Skeletal muscle cell (primary cell): ENCODE measurements around the gene DPF1.
A peak's percentile ranks its signal among the peaks of the same experiment; 100 is the strongest.

Experiments used
- DNase-seq: peaks from one replicate; pipeline ENCODE4 v3.0.0-alpha.2; 2010; ENCODE audit warnings: low read depth
- H3K4me3 ChIP-seq: 2 replicates; pipeline ENCODE4 v1.5.1; 2011; ENCODE audit warnings: low read depth, mild to moderate bottlenecking, control low read depth, low read length, moderate library complexity

The DPF1 gene

GRCh38 chr19:38204728-38205127 lies 19.3 kb downstream of the DPF1 start:
- H3K4me3 ChIP-seq: no peak overlapping the region
- no peak for DNase-seq

- H3K4me3 ChIP-seq: no peak overlapping the region
- DNase-seq: no peak
These were observed 19.9 kb downstream of the DPF1 start for GRCh38 chr19:38204096-38204495.

GRCh38 chr19:38203197-38203596 lies 20.8 kb downstream of the DPF1 start:
- H3K4me3 ChIP-seq: no peak overlapping the region
- no peak for DNase-seq

- no peak for DNase-seq
- H3K4me3 ChIP-seq: no peak overlapping the region
These were observed 21.5 kb downstream of the DPF1 start for GRCh38 chr19:38202504-38202903.

- no peak overlapping the region for H3K4me3 ChIP-seq
- no peak for DNase-seq
These were observed 22.3 kb downstream of the DPF1 start for GRCh38 chr19:38201731-38202130.

GRCh38 chr19:38199340-38199739 lies 24.7 kb downstream of the DPF1 start:
- H3K4me3 ChIP-seq: no peak overlapping the region
- DNase-seq: no peak

- no peak overlapping the region for H3K4me3 ChIP-seq
- DNase-seq: no peak
These were observed 25.9 kb downstream of the DPF1 start for GRCh38 chr19:38197937-38198704.

GRCh38 chr19:38196948-38197656 lies 26.9 kb downstream of the DPF1 start:
- no peak for DNase-seq
- H3K4me3 ChIP-seq: no peak overlapping the region

GRCh38 chr19:38196245-38196837 lies 27.7 kb downstream of the DPF1 start:
- DNase-seq: no peak
- H3K4me3 ChIP-seq: no peak overlapping the region

- H3K4me3 ChIP-seq: no peak overlapping the region
- no peak for DNase-seq
These were observed 28.8 kb downstream of the DPF1 start for GRCh38 chr19:38195237-38195636.

GRCh38 chr19:38194061-38194701 lies 29.8 kb downstream of the DPF1 start:
- DNase-seq: no peak
- no peak overlapping the region for H3K4me3 ChIP-seq

- DNase-seq: no peak
- no peak overlapping the region for H3K4me3 ChIP-seq
These were observed 30.6 kb downstream of the DPF1 start for GRCh38 chr19:38193445-38193844.

GRCh38 chr19:38191747-38192146 lies 32.3 kb downstream of the DPF1 start:
- DNase-seq: no peak
- no peak overlapping the region for H3K4me3 ChIP-seq

- H3K4me3 ChIP-seq: no peak overlapping the region
- no peak for DNase-seq
These were observed 33.2 kb downstream of the DPF1 start for GRCh38 chr19:38190793-38191192.

GRCh38 chr19:38190061-38190460 lies 34.0 kb downstream of the DPF1 start:
- DNase-seq: no peak
- no peak overlapping the region for H3K4me3 ChIP-seq

- no peak for DNase-seq
- no peak overlapping the region for H3K4me3 ChIP-seq
These were observed 38.5 kb downstream of the DPF1 start for GRCh38 chr19:38185562-38185961.

GRCh38 chr19:38184815-38185214 lies 39.2 kb downstream of the DPF1 start:
- no peak for DNase-seq
- H3K4me3 ChIP-seq: no peak overlapping the region

GRCh38 chr19:38183251-38183897 lies 40.6 kb downstream of the DPF1 start:
- no peak for DNase-seq
- peak overlapping the region; percentile 24 for H3K4me3 ChIP-seq

GRCh38 chr19:38182536-38183210 lies 41.3 kb downstream of the DPF1 start:
- no peak for DNase-seq
- no peak overlapping the region for H3K4me3 ChIP-seq
